ENCODE results near the gene ERGIC2. TPM values are rescaled to one million over a fixed set of nuclear protein-coding genes. Genes with fewer than 3 reads are reported as not detected.
A peak's percentile ranks its signal among the peaks of the same experiment; 100 is the strongest.

ERGIC2 gene, protein sequence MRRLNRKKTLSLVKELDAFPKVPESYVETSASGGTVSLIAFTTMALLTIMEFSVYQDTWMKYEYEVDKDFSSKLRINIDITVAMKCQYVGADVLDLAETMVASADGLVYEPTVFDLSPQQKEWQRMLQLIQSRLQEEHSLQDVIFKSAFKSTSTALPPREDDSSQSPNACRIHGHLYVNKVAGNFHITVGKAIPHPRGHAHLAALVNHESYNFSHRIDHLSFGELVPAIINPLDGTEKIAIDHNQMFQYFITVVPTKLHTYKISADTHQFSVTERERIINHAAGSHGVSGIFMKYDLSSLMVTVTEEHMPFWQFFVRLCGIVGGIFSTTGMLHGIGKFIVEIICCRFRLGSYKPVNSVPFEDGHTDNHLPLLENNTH
- total RNA-seq (2013; cell fraction: nucleolus; rRNA removed), result 59.5 and 75.6 TPM in 2 replicates
- total RNA-seq (2014; rRNA removed) (45.5 and 48.9 TPM in 2 replicates), total RNA-seq (2014; rRNA removed; fragmentation: Illumina TruSeq; extraction: Trizol) (74.3 and 75.1 TPM in 2 replicates), total RNA-seq (2021) (58.6 and 60.3 TPM in 2 replicates), polyA plus RNA-seq (2011; rRNA removed) (54.9 and 80.7 TPM in 2 replicates), polyA plus RNA-seq (2014; fragmentation: Illumina TruSeq; extraction: Trizol) (92.6 and 115 TPM in 2 replicates), polyA plus RNA-seq (2014; fragmentation: Nextera tagmentation; extraction: Ambion mirVana) (100 to 1,000 TPM; 122 to 181 TPM), polyA plus RNA-seq (2014; rRNA removed) (24.4 and 26.1 TPM in 2 replicates), polyA plus RNA-seq (2016; fragmentation: Nextera tagmentation; extraction: Ambion mirVana) (100 to 1,000 TPM; 147 to 151 TPM), polyA minus RNA-seq (2011; rRNA and poly(A)+ RNA removed) (23.0 and 29.8 TPM in 2 replicates), Bru-seq, nascent RNA (percentile 90 among the genes with signal in this experiment), BruChase-seq, experiment 1, labeled RNA remaining after a 6-hour chase (percentile 77 among the genes with signal in this experiment), BruChase-seq, experiment 2, labeled RNA remaining after a 2-hour chase (percentile 81 among the genes with signal in this experiment)
- 18.0 TPM for polyA plus RNA-seq (2011; ENCODE audit: low read depth)
- polyA plus RNA-seq (2011; cell fraction: cytosol; rRNA removed), result 16.2 and 26.5 TPM in 2 replicates
- polyA plus RNA-seq (2011; cell fraction: nucleus; rRNA removed), result 12.6 and 14.8 TPM in 2 replicates
- 33.3 and 52.9 TPM in 2 replicates for polyA plus RNA-seq (2012)
- 10.1 and 11.8 TPM in 2 replicates for polyA minus RNA-seq (2011; cell fraction: cytosol; rRNA and poly(A)+ RNA removed)
- polyA minus RNA-seq (2011; cell fraction: nucleus; rRNA and poly(A)+ RNA removed), result 33.1 and 44.4 TPM in 2 replicates
- long read RNA-seq, experiment 1, full-length matches to known transcripts, result 39 of 46 reads
- long read RNA-seq, experiment 1, partial matches to known transcripts, result 4 of 46 reads
- long read RNA-seq, experiment 1, other reads (novel, unspliced or antisense), result 3 of 46 reads
- long read RNA-seq, experiment 2, full-length matches to known transcripts, result 415 of 466 reads
- long read RNA-seq, experiment 2, partial matches to known transcripts, result 16 of 466 reads
- long read RNA-seq, experiment 2, other reads (novel, unspliced or antisense), result 35 of 466 reads

DNA sequence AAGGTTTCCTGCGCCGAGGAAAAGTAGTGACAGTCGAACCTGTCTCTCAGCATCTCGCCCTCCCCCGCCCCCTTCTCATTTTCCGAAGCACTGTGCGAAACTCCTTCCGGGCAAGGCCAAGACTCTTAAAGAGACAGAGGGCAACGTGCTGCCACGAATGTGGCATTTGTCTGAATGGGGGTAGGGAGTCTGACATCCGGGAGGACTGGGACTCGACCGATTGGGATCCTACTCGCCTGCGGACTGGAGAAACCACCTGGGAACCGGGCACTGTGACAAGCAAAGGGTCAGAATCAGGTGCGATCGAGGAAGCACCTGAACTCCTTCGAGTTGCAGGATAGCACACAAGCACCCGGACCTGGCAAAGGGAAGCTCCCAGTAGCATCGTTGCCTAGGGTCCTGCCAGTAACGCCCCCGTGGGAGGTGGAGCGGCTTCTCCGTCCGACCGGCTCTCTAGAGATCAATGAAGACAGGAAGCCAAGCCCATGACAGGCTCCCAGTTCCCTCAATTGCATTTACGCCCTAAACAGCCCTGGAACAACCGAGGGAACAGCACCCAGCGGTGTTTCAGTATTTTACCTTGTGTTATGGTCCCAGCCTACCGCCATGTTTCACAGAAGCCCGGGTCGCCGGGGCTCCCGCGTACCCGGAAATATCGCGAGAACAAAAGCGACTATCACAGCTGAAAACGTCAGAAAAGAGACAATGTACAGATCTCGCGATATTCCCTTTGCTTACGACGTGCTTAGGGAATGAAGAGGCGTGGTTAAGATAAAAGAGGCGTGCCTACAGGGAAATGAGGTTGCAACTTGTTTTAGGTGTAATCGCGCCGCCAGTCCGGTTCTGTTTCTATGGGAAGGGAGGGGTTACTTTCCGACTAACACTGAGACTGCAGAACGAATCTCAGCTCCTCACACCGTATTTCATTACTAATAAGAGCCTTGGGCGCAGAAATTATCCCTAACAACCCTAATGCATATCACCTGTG lies at the start of gene ERGIC2:
TSS of gene ERGIC2 (minus strand) at position 637 of the 988 bp plus-strand sequence. CDS start 9,539 bp downstream, outside the sequence.
- ChIA-PET RAD21 (ENCODE audit: unreplicated experiment) (interaction anchor here (0.6 to 1.3 kb wide), 4 partner anchors 18 to 1314 kb away, joined by 3 to 5 read pairs (median 4); partner anchors contain the start of gene IPO8), SMC1A (ENCODE audit: uncharacterized antibody, unreplicated experiment) (interaction anchor here (1.1 to 1.9 kb wide), 4 partner anchors 16 to 46 kb away, joined by 3 to 4 read pairs (median 4); no protein-coding TSS in a partner anchor), CTCF (interaction anchor here (1.1 to 1.4 kb wide), 3 partner anchors 18 to 138 kb away, joined by 3 to 7 read pairs (median 3); no protein-coding TSS in a partner anchor), POLR2A (interaction anchor here (0.5 to 1.1 kb wide), 4 partner anchors 16 to 1519 kb away, joined by 3 to 4 read pairs (median 3); no protein-coding TSS in a partner anchor)
- Histone ChIP-seq H3K9ac (ENCODE audit: control insufficient read depth, insufficient read depth, low read length) (peak within 1 kb of the TSS; percentile 97), H3K9me3 (replicated peaks; ENCODE audit: control insufficient read depth, insufficient read depth, low read length) (no peaks in the 10 kb centered on the region; the same call in 1 of the 3 replicates), H3K36me3 (ENCODE audit: control insufficient read depth in 2 of 2, insufficient read depth in 2 of 2, low read length in 1 of 2) (0 out of 4 replicates have a peak, but pooled peaks cover 0 to 3% of the 10 kb centered on the region in 2 experiments), H3K4me3 (peak within 1 kb of the TSS; percentile 81), H4K20me1 (ENCODE audit: control insufficient read depth, insufficient read depth) (no peaks in the 10 kb centered on the region), H3K79me2 (ENCODE audit: control insufficient read depth, insufficient read depth, low read length) (peaks cover 42% of the 10 kb centered on the region), H2AFZ (ENCODE audit: control insufficient read depth, low read depth, low read length) (peak within 1 kb of the TSS; percentile 99), H3K27ac (ENCODE audit: control insufficient read depth, insufficient read depth) (peak within 1 kb of the TSS; percentile 94), H3K27me3 (replicated peaks in 1 of 2; ENCODE audit: control insufficient read depth in 2 of 2, insufficient read depth in 2 of 2, low read length in 1 of 2) (no peaks in the 10 kb centered on the region), H3K4me1 (ENCODE audit: control insufficient read depth, insufficient read depth, low read length) (peaks cover 3% of the 10 kb centered on the region; the same call in 1 of the 2 replicates), H3K4me2 (ENCODE audit: control insufficient read depth, insufficient read depth) (peak within 1 kb of the TSS; percentile 90)
- BruUV-seq (replicated peaks), result TSS peak; percentile 81
- DNase-seq (ENCODE audit: low read depth, low spot score) (peak; percentile 98), ATAC-seq (peak; percentile 95), FAIRE-seq (peak; percentile 89)
- in situ Hi-C loops (cut with MboI) (no loop called here), intact Hi-C loops (cut with micrococcal nuclease; ENCODE audit: unreplicated experiment) (loop anchor here (2.0 kb wide), 1 partner anchor 48 kb away; no protein-coding TSS in a partner anchor)
- WGBS (ENCODE audit: insufficient coverage, insufficient replicate concordance, low lambda C conversion rate, missing lambda C conversion rate), result under 1% methylated on average over 55 of the region's 55 CpGs
- TF ChIP-seq POLR2AphosphoS5 (IDR thresholded peaks at IDR 0.05; ENCODE audit: low read length) (peak; percentile 78), CHD2 (IDR thresholded peaks at IDR 0.05; ENCODE audit: borderline replicate concordance, low read depth, low read length) (peak; percentile 100), CBX5 (IDR thresholded peaks at IDR 0.05; ENCODE audit: low read depth) (no peak), SREBF1 (IDR thresholded peaks at IDR 0.05; ENCODE audit: low read length) (no peak), MXI1 (IDR thresholded peaks at IDR 0.05; ENCODE audit: low read depth, low read length) (peak; percentile 90), LARP7 (IDR thresholded peaks at IDR 0.05) (no peak), SUPT20H (IDR thresholded peaks at IDR 0.05; ENCODE audit: borderline replicate concordance, control insufficient read depth, low read depth, low read length) (no peak), CBX3 (IDR thresholded peaks at IDR 0.05; ENCODE audit: borderline replicate concordance, low read depth) (no peak), TCF12 (IDR thresholded peaks at IDR 0.05; ENCODE audit: low read depth, low read length) (no peak), HDAC6 (IDR thresholded peaks at IDR 0.05; ENCODE audit: unreplicated experiment) (no peak), KLF5 (IDR thresholded peaks at IDR 0.05; ENCODE audit: partially characterized antibody) (peak; percentile 20), JUNB (IDR thresholded peaks at IDR 0.05) (no peak)
- TF ChIP-seq, protein P1, sequence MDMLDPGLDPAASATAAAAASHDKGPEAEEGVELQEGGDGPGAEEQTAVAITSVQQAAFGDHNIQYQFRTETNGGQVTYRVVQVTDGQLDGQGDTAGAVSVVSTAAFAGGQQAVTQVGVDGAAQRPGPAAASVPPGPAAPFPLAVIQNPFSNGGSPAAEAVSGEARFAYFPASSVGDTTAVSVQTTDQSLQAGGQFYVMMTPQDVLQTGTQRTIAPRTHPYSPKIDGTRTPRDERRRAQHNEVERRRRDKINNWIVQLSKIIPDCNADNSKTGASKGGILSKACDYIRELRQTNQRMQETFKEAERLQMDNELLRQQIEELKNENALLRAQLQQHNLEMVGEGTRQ (IDR thresholded peaks at IDR 0.05; ENCODE audit: borderline replicate concordance, low read depth, low read length), result no peak
- TF ChIP-seq, protein P2, sequence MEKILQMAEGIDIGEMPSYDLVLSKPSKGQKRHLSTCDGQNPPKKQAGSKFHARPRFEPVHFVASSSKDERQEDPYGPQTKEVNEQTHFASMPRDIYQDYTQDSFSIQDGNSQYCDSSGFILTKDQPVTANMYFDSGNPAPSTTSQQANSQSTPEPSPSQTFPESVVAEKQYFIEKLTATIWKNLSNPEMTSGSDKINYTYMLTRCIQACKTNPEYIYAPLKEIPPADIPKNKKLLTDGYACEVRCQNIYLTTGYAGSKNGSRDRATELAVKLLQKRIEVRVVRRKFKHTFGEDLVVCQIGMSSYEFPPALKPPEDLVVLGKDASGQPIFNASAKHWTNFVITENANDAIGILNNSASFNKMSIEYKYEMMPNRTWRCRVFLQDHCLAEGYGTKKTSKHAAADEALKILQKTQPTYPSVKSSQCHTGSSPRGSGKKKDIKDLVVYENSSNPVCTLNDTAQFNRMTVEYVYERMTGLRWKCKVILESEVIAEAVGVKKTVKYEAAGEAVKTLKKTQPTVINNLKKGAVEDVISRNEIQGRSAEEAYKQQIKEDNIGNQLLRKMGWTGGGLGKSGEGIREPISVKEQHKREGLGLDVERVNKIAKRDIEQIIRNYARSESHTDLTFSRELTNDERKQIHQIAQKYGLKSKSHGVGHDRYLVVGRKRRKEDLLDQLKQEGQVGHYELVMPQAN (conservative IDR thresholded peaks at IDR 0.05), result peak; percentile 71

Data from GM12878 (cell line).